GM20000 (cell line): ENCODE measurements around the gene ATF2.

Experiments used
- DNase-seq: peaks from one replicate; pipeline ENCODE4 v3.0.0; 2012; ENCODE audit warnings: low spot score
- CTCF ChIP-seq: IDR thresholded peaks from 2 replicates; pipeline ENCODE4 v1.5.1; 2012; ENCODE audit warnings: mild to moderate bottlenecking, control low read depth; ENCODE audit errors: extremely low read depth, missing control alignments

ATF2 gene, protein sequence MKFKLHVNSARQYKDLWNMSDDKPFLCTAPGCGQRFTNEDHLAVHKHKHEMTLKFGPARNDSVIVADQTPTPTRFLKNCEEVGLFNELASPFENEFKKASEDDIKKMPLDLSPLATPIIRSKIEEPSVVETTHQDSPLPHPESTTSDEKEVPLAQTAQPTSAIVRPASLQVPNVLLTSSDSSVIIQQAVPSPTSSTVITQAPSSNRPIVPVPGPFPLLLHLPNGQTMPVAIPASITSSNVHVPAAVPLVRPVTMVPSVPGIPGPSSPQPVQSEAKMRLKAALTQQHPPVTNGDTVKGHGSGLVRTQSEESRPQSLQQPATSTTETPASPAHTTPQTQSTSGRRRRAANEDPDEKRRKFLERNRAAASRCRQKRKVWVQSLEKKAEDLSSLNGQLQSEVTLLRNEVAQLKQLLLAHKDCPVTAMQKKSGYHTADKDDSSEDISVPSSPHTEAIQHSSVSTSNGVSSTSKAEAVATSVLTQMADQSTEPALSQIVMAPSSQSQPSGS

DNA sequence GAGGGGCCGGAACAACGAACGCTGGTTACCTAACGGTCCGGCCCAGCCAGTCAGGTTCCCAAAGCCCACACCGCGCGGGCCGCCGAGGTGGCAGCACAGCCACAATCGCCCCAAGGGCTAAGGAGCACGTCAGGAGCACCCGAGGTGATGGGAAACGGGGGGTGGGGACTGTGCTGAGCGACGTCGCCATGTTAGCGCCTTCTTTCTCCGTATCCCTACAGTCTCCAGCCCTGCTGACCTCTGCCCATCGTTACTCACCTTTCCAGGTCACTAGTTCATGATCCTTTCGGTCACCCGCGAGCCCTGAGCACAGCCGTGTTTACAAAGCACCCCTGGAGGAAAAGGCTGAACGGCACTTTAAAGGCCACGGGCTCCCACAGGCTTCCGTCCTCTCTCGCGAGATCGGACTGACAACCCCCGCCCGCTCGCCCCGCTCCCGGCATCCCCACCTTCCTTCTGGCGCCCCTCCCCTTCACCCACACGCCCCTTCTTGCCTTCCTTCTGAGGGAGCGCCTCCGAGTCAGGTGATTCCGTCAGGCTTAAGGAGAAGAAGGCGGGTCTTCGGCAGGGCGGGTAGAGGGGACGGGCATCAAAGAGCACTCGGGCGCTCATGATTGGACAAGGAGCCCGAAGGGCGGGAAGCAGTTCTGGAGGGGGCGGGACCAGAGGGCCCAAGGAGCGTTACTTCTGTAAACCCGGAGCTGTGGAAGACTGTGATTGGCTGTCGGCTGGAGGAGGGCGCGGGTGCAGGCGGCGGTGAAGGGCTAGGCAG, at the start of gene ATF2:
Gene ATF2 (minus strand): TSS at position 412 of the 772 bp plus-strand sequence. CDS start 31,760 bp downstream, outside the sequence.
- no peak for TF ChIP-seq CTCF
- peak; percentile 90 for DNase-seq

- no peak for TF ChIP-seq CTCF
- DNase-seq, result no peak
These were observed 39.9 kb upstream of the ATF2 start for GRCh38 chr2:175207741-175208438.

DNA sequence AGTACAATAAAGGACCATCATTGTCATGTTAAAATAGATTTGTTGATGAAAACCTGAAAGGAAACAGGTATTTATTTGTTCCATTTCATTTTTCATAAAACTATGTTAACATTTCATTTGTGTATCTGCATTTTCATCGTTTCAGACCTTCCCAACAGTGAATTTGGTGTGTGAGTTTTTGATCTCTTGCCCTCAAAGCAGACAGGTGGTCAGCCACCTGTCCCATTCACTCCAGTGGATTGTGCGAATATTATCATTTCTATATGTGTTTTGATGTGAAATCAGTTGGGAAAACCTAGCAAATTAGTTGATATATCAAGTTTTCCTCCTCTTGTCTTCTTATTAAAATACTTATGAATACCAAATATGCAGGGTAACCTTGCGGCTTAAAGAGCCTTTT, 38.9 kb upstream of the ATF2 start:
- no peak for DNase-seq
- TF ChIP-seq CTCF, result no peak

GRCh38 chr2:175205523-175205922, 37.5 kb upstream of the ATF2 start:
- no peak for TF ChIP-seq CTCF
- DNase-seq, result no peak

DNA sequence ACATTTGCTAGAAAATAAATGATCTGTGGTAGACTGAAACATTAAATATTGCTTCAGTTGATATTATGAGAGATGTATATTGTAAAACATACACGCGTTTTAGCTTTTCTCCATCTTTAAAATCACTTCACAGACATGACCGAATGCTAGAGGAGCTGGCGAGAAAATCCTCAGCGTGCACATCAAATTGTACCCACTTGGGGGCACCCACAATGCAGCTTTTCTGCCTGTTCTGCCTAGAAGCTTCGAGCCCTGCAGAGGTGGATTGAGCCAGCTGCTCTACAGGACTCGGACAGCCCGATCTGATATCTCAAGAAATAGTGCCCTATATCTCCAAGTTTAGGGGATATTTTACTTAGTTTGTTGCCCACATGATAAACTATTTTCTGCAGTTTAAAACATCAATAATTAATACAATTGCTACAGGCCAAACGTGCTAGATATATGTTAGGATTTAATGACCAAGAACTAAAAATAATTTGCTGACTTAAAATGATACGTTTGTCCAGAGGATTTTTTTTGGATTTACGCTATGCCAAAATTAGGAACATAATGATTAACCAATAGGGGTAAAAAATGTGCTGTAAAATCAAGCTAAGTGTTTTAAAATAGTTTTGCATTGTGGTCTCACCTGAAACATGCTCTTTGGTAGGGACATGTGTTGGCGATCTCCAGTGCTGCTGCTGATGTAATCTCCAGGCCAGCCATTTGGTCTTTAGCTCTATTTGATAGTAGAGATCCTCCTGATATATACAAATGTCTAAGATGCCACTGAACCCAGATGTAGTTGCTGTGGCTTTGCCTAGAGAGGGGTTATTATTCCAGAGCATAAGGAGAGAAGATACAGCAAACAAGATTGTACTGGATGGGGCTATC, 35.9 kb upstream of the ATF2 start:
- peak; percentile 18 for DNase-seq
- peak; percentile 29 for TF ChIP-seq CTCF

DNA sequence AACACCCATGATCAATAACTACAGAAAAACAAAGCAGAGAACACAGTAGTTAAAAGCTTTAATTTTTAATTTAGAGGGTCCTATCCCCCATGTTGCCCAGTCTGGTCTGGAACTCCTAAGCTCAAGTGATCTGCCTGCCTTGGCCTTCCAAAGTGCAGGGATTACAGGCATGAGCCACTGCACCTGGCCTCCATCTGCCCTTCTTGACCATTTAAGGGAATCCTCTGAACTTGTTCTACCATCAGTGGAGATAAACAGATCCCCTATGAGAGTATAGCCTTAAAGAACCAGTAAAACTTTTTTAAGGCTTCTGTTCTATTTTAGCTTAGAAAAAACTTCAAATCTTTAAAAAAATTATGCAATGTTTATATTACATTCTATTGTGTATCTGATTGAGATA, 27.0 kb upstream of the ATF2 start:
- DNase-seq, result no peak
- TF ChIP-seq CTCF, result no peak
